Prostate gland (tissue), 2 donors: ENCODE data around the gene PLIN5.

Experiments
- POLR2AphosphoS5 ChIP-seq: sonication (generic); formaldehyde crosslinking; IDR thresholded peaks from one replicate; pipeline ENCODE4 v1.6.1; 2017; ENCODE audit warnings: antibody characterized with exemption
- TF ChIP-seq, protein P1 (sequence below), 4 experiments: fragments of 200-600 bp in 2 of 4; fragments of 450-650 bp in 2 of 4; sonication (generic) in 2 of 4; IDR thresholded peaks; 1 replicate in 3 of 4; 2 replicates in 1 of 4; pipeline ENCODE4 v1.5.1; 2016 to 2019; ENCODE audit warnings: antibody characterized with exemption in 4 of 4, mild to moderate bottlenecking in 2 of 4, moderate library complexity in 2 of 4

DNA sequence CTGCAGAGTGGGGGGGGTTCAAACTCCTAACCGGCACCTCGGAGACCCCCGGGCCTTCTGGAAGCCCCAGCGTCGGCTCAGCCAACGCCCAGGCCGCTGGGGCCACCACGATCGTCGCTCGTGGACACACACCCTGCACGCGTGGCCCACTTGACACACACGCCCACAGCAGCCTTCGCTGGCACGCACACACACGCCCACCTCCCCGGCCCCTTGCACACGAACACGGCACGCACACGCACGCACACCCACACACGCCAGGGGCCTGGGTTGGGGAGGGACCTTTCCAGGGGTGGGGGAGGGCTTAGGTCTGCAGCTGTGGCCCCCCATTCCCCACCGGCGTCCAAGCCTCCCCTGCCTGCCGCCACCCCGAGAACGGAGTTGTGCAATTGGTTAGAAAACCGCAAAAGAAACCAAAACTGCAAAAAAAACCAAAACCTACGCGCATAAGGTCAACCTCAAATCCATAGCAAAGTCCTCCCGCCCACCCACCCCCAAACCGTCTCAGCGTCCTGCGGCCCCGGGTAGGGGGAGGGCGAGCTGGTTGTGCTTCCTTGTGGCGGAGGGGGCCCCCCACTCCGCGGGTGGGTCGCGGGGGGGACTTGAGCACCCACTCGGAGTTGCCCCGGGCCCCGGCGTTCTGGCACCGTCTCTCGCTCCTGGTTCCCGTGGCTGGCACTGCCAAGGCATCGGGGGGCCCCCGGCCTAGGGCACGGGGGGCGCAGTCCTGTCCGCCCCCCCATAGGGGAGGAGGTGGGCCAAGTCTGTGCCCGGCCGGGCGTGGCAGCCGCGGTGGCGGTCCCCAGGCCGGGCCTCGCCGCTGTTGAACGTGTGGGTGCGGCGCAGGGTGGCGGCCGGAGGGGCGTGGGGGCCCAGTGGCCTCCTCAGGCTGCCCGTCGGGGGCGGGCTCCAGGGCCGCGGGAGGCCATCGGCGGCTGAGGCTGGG, 8.1 kb upstream of the PLIN5 start:
- TF ChIP-seq POLR2AphosphoS5 = no peak
- TF ChIP-seq, protein P1, sequence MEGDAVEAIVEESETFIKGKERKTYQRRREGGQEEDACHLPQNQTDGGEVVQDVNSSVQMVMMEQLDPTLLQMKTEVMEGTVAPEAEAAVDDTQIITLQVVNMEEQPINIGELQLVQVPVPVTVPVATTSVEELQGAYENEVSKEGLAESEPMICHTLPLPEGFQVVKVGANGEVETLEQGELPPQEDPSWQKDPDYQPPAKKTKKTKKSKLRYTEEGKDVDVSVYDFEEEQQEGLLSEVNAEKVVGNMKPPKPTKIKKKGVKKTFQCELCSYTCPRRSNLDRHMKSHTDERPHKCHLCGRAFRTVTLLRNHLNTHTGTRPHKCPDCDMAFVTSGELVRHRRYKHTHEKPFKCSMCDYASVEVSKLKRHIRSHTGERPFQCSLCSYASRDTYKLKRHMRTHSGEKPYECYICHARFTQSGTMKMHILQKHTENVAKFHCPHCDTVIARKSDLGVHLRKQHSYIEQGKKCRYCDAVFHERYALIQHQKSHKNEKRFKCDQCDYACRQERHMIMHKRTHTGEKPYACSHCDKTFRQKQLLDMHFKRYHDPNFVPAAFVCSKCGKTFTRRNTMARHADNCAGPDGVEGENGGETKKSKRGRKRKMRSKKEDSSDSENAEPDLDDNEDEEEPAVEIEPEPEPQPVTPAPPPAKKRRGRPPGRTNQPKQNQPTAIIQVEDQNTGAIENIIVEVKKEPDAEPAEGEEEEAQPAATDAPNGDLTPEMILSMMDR (IDR thresholded peaks at IDR 0.05) = no peak
